HG02588 (cell line): Measurements from ENCODE around the gene OR56A3.

Experiments used
- ATAC-seq: cut with Tn5 transposase; IDR thresholded peaks from one replicate; pipeline ENCODE4 v1.9.1; 2021; ENCODE audit warnings: mild to moderate bottlenecking, moderate library complexity; ENCODE audit not compliant: unreplicated experiment

OR56A3 gene

DNA sequence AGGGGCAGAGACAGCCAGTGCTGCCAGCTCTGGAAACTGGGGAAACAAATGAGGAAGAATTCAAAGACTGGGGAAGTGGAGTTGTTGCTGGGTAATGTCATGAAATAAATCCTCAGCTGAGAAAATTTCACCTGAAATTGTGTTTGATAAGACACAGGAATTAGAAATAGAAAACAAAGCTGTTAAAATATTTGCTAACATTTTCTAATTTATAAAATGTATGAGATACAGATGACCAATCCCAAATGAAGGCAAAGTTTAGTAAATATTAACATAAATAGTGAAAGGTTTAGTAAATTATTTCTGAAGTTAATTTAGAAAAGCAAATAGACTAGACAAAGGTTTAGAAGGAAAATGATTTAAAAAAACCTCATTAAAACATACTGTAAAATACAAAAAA is 26.3 kb downstream of the OR56A3 start, which contains the start of gene OR56A5:
TSS of gene OR56A5 (minus strand) at position 101 of the 400 bp plus-strand sequence. CDS start at position 101, 0 bp downstream.
- no peak for ATAC-seq

DNA sequence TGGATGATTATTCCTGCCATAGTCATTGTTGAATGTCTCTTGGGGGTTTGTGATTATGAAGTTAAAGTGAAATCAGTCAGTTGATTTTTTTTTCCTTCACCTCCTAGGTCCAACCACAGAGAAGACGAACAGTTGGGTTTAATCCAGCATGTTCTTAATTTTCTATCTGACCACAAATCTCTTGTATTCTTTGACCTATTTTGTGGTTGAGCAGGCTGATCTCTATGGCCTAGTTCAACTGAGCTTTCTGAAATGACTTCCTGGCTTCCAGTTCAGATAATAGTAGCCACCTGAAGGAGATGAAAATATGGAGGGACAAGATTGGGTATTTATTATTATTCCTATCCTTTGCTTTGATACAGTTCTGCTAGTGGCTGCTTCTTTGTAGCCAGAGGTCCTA is 31.5 kb downstream of the OR56A3 start:
- ATAC-seq = no peak

DNA sequence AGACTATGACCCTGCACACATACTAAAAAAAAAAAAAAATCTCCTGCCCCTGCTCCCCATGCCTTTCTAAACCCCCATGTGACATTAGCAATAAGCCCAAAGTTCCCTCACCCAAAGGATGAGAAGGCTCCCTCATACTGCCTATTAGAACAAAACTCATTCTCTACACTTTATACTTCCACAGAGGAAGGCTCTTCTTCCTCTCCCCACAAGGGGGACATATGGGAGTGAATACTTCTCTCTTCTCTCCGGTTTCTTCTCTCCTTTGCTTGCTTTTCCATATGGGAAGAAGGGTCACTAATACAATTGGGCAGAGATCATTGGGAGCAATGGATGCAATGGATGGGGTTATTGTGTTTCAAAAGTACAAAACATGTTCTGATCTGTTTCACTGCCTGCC is 41.4 kb downstream of the OR56A3 start:
- no peak for ATAC-seq

DNA sequence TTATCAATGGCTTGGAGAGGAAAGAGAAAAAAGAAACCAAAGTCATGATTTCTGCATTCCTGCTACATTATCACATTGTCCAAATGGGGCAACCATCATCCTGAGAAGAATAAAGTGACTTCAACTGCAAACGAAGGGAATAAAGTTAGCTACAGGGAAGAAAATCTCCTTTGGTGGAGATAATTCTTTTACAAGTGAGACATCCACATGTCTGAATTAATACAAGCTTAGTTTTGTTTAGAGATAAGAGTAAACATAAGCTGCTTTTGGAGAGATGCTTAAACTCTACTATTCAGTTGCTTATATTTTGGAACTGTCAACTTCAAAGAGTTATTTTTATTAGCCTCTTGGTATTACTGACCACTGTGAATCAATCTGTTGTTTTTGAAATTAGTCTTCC is 44.8 kb downstream of the OR56A3 start, which contains the start of gene OR52L1:
TSS of gene OR52L1 (minus strand) at position 101 of the 400 bp plus-strand sequence. CDS start at position 46, 55 bp downstream.
- no peak for ATAC-seq

DNA sequence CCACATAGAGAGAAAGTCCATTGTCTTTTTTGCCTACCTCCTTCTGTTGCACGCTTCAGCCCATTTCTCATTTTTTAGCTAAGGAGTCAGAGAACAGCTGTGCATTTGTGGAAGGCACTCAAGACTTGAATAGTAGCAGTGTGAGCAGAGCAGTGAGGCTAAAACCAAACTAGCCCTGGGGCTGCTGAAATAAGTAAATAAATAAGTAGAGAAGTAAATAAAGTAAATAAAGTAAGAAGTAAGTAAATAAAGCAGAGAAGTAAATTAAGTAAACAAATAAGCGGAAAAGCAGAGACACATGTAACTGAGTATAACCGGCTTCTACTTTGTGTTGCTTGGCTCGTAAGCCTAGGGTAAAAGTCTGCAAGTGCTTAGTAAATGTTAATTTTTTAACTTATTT is 47.2 kb downstream of the OR56A3 start:
- ATAC-seq = no peak

DNA sequence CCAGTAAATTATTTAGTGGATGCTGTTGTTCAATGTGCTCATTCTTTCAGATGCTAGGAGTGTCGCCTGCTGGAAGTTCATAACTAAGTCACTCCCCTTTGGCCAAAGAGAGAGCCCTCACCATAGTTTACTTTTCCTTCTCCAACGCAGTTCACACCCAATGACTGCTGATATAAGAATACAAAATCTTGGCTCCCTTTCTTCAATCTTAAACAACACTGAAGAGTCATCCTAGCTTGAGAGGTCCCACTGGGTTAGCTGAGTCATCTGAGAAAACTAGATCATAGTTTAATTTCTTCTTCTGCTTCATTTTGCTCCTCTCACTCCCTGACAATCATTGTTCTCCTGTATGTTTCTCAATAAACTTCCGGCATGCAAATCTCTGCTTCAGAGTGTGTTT is 50.1 kb downstream of the OR56A3 start:
- no peak for ATAC-seq

DNA sequence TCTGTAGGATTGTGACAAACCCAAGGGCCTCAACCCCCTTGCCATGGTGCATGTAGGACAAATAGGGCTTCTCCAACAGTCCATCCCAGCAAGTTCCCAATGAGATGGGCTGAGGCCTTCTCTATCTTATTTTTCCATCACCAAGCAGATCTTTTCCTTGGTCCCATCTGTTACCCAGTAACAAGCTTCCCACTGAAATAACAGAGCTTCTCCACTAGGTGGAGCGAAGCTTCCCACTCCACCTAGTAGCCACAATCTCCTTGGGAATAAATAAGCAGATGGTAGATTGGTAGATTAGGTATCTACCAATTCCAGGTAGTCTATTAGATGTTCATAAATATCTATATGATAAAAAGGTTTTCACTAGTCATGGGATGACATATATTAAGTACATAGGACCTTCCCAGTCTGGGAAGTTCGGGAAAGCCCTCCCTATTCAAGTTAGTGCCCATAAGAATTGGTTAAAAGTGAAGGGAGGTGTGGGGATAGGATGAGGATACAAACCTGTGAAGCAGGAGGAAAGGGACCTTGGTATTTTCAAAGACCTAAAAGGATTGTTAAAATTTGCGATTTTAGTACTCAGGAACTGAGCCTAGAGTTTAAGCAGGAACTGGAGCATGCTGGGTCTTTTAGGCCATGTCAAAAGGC is 50.7 kb downstream of the OR56A3 start:
- ATAC-seq = no peak

DNA sequence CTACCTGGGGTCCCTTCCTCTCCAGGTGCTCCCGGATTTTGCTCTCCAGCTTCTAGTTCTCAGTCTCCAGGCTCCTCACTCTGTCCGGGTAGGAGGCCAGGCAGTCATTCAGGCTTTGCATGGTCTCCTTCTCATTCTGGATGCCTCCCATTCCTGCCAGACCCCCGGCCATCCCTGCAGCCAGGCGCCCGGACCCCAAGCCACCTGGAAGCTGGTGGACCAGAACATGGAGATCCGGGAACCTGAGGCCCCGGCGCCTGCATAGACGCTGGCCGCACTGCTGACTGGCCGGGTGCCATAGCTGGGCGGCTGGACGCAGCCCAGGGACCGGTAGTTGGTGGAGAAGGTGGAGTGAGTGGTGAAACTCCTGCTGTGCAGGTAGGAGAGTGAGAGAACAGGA is 52.7 kb downstream of the OR56A3 start:
- no peak for ATAC-seq
